ENCODE measurements around the gene OR2AE1.

The OR2AE1 gene

DNA sequence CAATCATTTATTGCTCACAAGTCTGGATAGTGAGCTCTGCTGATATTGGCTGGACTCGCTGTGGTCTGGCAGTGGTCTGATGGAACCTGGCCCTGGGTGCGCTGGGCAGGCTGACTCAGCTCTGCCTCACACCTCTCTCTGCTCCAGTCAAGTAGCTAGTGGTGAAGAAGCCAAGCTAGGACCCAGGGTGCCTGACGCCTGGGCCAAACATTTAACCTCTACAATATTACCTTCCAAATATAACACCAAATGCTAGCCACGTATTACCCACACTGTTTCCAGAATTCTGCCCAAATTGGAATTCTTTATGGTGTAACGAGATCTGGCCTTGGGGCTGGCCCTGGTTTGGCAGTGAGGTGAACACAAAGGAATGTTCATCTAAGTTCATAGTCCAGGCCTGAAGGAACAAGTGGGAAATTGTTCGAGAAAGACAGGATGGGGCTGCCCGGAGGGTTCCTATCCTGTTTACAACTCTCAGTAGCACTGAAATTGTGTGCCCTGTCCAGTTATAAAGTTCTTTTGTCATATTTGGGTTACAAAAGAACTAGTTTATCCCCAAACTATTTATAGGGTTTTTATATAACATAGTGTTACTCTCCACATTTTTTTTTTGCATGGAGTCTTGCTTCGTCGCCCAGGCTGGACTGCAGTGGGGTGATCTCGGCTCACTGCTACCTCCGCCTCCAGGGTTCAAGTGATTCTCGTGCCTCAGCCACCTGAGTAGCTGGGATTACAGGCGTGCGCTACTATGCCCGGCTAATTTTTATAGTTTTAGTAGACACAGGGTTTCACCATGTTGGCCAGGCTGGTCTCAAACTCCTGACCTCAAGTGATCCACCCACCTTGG lies 16.3 kb downstream of the OR2AE1 start:
- no peak for DNase-seq (ENCODE audit: low read depth in 2 of 2)

GRCh38 chr7:99855236-99855635 lies 21.6 kb downstream of the OR2AE1 start:
- no peak for DNase-seq (ENCODE audit: low read depth in 2 of 2)

DNA sequence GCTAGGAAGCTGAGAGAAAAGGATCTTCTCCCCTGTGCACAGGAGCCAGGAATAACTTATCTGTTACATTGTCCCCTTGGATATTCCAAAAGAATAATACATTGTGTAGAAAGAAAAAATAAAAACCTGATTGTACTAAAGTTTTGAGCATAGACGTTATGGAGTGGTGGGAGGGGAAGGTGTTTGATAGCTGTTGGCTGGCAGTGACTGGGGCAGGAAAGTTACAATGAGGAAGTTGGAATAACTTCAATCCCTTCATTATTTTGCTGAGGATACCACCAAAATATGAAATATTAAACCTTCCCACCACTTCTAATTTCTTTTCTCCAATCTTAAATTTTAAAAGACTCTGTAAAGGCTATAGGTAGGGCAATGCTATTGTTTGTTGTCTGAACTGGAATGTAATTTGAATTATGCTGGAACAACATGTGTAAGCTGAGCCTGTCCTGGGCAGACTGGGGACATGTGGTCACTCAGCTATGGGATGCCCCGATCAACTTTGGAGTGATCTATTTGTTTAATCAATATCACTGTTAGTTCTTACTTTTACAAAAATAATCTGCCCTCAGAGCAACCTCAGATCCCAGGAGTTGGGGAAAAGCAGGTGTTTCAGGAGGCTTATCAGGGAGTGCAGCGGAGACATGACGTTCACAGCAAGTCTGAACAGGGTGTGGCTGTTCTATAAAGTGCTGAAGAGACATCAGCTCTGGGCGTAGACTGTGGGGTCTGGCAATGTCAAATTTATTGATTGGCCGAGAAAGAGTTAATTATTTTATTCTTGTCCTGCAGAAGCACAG lies 28.2 kb downstream of the OR2AE1 start:
- no peak for DNase-seq (ENCODE audit: low read depth in 2 of 2)

GRCh38 chr7:99844328-99844727 lies 32.5 kb downstream of the OR2AE1 start:
- no peak for DNase-seq (ENCODE audit: low read depth in 2 of 2)

DNA sequence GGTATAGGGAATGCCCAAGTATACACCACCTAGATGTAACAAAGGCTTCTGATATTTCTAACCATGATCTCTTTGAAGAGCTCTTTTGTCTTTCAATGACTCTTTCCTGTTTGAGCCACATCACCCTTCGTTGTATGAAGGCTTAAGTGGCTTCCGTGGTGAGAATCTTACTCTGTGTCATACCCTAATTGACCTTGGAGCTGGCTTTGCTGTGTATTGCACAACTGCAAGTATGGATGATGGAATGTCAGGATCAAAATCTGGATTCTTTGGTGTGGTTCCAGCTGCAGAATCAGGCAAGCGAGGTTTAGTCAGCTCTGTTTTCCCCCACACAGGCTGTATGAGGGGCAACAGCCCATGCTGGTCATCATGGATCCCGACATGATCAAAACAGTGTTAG lies 33.0 kb downstream of the OR2AE1 start:
- DNase-seq (ENCODE audit: low read depth in 2 of 2), result no peak

GRCh38 chr7:99842926-99843325 lies 33.9 kb downstream of the OR2AE1 start:
- DNase-seq (ENCODE audit: low read depth in 2 of 2), result no peak

DNA sequence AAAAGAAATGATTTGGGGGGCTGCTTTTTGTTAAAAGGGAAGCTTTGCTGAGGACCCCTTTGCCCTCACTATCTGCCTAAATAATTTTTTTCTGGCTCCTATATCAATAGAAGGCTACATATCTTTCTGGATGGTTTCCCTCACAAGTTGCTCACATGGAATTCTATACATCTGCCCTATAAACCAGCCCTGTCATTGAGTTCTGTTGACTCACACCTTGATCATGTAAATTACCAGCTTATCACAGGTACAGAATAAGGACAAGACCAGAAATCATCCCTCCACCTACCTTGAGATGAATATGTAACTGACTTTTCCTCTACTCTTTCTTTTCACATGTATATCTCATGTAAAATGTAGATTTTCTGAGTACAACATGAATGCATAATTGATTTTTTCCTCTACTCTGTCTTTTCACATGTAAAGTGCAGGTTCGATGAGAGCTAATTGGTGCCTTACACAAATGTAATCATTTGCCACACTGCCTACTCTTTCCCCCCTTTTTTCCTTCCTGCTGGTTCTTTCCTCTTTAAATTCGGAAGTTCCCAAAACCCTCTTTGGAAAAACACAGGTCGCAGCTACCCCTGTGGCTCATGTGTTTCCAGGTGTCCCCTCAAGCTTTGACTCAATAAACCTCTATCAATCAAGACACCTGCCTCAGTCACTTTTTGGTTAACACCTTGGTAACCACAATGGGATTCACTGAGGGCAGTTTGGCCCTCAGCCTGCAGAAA lies 36.5 kb downstream of the OR2AE1 start:
- no peak for DNase-seq (ENCODE audit: low read depth in 2 of 2)

- no peak for DNase-seq (ENCODE audit: low read depth in 2 of 2)
These were observed 37.4 kb downstream of the OR2AE1 start for GRCh38 chr7:99839287-99840021.

DNA sequence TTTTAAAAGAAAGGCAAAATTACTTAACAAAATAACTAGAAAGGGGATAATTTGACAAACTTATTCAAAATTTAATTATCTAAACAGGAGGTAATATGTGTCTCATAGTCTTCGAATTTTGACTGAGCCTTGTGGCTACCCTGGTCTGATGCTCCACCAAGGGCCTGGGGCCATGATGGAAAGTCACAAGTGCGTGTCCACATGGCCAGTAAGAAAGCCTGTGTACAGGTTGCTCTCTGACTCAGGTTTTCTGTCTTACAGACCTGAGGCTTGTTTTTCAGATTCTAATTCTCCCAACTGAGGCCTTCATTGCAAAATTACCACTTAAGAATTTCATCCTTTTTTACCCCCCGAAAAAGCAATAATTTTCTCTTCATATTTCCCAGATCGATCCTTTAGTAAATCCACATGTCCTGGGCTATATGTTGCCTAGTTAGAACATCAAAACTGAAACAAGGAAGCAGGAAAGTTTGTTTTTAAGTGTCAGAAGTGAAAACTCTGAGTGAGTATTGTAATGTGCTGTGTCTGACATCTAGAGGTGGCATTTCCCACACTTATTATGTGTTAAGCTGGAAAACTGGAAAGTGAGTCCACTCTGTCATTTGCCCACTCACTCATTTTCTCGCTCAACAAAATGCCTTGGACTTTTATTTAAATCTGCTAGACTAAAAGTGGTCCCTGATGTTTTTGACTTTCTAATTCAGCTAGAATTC lies 39.0 kb downstream of the OR2AE1 start:
- DNase-seq (ENCODE audit: low read depth in 2 of 2), result no peak

GRCh38 chr7:99835189-99835588 lies 41.6 kb downstream of the OR2AE1 start:
- no peak for DNase-seq (ENCODE audit: low read depth in 2 of 2)

DNA sequence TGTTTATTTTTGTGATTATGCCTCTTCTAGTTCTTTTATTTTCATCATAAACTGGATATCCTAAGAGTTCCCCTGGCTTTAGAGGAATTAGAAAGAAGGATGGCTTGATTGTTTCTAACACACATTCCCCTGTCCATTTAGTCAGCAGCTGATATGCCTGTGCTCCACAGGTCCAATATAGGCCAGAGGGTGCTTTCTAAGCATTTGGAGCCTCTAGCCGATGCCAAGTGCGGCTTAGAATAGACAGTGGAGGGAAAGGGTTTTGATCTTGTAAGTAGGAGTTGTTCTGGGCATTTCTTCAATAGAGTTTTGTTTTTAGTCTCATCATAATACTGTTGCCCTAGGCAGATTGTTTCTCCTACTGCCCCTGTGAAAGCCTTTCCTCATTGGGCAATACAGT lies 42.5 kb downstream of the OR2AE1 start:
- DNase-seq (ENCODE audit: low read depth in 2 of 2), result no peak

- DNase-seq (ENCODE audit: low read depth in 2 of 2), result no peak
These were observed 43.5 kb downstream of the OR2AE1 start for GRCh38 chr7:99833289-99833877.

DNA sequence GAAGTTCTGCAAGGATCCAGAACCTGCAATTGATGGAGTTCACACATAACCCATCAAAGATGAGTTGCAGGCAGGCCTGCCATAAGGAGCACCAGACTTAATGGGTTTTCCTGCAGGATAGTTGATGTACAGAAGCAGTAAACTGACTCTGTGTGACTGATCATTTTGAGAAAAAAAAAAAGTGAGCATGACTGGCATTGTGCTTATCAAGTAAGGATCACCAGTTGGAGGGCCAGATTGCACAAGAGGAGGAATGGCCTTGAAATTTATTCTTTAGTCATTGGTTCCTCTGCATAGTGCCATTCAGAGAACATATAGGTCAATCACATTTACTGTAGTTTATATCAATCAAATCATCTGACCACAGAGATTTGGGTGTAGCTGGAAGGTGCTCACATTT lies 45.2 kb downstream of the OR2AE1 start:
- no peak for DNase-seq (ENCODE audit: low read depth in 2 of 2)

- DNase-seq (ENCODE audit: low read depth in 2 of 2), result no peak
These were observed 47.2 kb downstream of the OR2AE1 start for GRCh38 chr7:99829524-99830160.

GRCh38 chr7:99828811-99829210 lies 48.0 kb downstream of the OR2AE1 start:
- no peak for DNase-seq (ENCODE audit: low read depth in 2 of 2)

DNA sequence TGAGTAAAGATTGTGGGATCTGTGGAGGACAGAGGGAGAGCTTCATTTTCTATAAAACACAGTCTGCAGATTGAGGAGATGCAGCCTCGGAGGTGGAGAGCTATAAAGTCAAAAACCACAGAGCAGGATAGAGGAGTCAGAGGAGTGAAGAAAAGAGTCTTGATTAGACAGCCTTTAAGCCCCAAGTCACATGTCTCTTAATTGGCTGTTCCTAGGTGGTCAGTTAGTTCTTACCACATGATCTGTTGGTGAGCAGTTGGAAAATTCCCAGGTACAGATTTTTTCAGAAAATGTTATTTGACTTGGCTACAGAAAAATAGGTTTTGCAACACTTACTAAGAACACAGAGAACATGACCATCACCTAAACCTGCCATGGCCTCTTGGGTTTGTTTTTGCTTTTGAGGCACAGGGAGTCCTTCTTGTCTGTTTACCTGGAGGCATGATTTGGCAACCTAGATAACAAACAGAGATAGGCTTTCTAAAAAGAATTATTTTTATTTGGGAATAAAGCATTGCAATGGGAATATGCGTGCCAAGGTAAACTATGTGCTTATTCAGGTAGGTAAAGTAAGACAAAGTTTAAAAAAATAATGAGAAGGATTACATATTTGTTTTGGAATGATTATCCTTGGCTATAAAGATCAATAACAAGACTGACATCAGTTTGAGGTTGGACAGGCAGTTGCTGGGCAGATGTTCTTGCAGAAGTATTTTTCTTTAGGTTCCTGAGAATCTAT lies 49.6 kb downstream of the OR2AE1 start:
- DNase-seq (ENCODE audit: low read depth in 2 of 2), result no peak

Data from stimulated activated CD8-positive, alpha-beta memory T cell treated with anti-CD3 and anti-CD28 coated beads, Interleukin-2, amount 100 ng/mL, for 1 hour (primary cell).